PFSK-1 (cell line): ENCODE data around the gene SLC4A4.

Experiments used
- FOXP2 ChIP-seq: optimal IDR thresholded peaks from 2 replicates; pipeline ENCODE3; 2011; ENCODE audit warnings: borderline replicate concordance, control low read depth, inconsistent platforms; ENCODE audit not compliant: insufficient read depth; ENCODE audit errors: extremely low read length, extremely low read depth
- POLR2AphosphoS5 ChIP-seq: IDR thresholded peaks from 2 replicates; pipeline ENCODE4 v1.6.1; 2012; ENCODE audit warnings: low read depth, mild to moderate bottlenecking, control low read depth, low read length, moderate library complexity
- SIN3A ChIP-seq: IDR thresholded peaks from 2 replicates; pipeline ENCODE4 v1.6.1; 2012; ENCODE audit warnings: mild to moderate bottlenecking, low read length, moderate library complexity, borderline replicate concordance; ENCODE audit not compliant: insufficient read depth
- TAF1 ChIP-seq: IDR thresholded peaks from 2 replicates; pipeline ENCODE4 v1.6.1; 2012; ENCODE audit warnings: low read length, control low read depth, borderline replicate concordance; ENCODE audit not compliant: insufficient read depth
- TF ChIP-seq, protein P1 (sequence below), 2 experiments: IDR thresholded peaks; 2 replicates each; pipeline versions ENCODE4 v1.6.1 to v1.8.0; 2011 to 2012; ENCODE audit warnings: low read depth in 2 of 2, low read length in 2 of 2, control low read depth in 1 of 2, inconsistent platforms in 1 of 2, mild to moderate bottlenecking in 1 of 2, moderate library complexity in 1 of 2; ENCODE audit not compliant: insufficient read depth in 1 of 2

Gene SLC4A4

DNA sequence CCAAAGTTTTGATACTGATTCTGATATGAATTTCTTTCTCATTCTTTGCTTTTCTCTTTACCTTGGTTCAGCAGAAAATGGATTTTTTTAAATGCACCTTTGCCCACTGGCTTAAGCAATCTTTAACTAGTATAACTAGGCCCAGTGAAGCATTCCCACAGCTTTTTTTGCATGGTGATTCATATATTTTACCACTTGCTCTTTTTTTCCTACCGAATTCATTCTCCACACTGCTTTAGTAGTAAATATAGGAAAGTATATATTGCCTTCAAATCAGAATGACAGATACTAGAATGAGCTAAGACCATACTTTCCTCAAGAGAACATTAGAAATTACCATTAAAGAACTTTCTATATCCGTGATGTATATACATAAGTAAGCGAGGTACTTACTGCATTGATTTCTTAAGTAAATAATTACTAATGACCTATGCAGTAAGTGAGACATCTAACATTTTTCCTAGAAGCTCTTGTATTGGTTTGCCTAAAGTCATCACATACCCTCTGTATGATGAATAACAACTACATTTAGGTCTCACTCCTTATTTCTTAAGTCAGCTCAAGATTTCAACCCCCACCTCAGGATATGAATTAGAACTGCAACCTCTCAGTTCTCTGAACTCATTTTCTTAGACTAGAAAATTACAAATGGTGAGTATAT is 44.2 kb downstream of the SLC4A4 start:
- TF ChIP-seq SIN3A, result no peak

- TF ChIP-seq SIN3A, result no peak
- no peak for TF ChIP-seq TAF1
- TF ChIP-seq, protein P1, sequence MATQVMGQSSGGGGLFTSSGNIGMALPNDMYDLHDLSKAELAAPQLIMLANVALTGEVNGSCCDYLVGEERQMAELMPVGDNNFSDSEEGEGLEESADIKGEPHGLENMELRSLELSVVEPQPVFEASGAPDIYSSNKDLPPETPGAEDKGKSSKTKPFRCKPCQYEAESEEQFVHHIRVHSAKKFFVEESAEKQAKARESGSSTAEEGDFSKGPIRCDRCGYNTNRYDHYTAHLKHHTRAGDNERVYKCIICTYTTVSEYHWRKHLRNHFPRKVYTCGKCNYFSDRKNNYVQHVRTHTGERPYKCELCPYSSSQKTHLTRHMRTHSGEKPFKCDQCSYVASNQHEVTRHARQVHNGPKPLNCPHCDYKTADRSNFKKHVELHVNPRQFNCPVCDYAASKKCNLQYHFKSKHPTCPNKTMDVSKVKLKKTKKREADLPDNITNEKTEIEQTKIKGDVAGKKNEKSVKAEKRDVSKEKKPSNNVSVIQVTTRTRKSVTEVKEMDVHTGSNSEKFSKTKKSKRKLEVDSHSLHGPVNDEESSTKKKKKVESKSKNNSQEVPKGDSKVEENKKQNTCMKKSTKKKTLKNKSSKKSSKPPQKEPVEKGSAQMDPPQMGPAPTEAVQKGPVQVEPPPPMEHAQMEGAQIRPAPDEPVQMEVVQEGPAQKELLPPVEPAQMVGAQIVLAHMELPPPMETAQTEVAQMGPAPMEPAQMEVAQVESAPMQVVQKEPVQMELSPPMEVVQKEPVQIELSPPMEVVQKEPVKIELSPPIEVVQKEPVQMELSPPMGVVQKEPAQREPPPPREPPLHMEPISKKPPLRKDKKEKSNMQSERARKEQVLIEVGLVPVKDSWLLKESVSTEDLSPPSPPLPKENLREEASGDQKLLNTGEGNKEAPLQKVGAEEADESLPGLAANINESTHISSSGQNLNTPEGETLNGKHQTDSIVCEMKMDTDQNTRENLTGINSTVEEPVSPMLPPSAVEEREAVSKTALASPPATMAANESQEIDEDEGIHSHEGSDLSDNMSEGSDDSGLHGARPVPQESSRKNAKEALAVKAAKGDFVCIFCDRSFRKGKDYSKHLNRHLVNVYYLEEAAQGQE (IDR thresholded peaks at IDR 0.05; ENCODE audit: insufficient read depth in 1 of 2, low read depth in 2 of 2, low read length in 2 of 2), result no peak
- no peak for TF ChIP-seq POLR2AphosphoS5
- no peak for TF ChIP-seq FOXP2
Measured at GRCh38 chr4:71383984-71384383, 45.2 kb downstream of the SLC4A4 start.

DNA sequence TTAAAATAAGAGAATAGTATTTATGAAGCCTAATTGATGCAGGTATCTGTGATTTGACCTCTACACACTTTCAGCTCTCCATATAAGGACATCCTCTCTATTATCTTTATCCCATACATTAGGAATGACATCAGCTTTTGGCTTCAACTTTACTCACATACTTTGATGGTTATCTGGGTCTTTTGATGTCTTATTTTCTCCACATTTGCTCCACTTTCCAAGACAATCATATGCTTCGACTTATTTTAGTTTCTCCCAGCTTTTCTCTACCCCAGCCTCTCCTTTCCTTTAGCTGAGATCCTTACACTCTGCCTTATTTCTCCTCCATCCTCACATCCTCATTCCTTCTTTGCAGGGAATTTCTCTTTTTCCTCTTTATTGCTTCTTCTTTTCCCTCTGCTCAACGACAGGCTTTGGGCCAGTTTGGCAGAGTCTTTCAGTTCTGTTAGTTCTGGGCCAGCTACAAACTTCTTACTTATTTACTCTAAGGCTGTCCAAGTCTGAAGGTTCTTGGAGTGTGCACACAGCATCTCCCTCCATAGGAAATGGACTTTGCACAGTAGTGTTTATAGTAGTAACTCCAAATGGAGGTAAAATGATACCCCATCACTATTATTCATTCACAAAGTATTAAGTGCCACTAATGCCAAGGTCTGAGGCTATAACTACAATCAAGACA is 50.5 kb downstream of the SLC4A4 start:
- no peak for TF ChIP-seq TAF1
- no peak for TF ChIP-seq SIN3A
- TF ChIP-seq, protein P1 (IDR thresholded peaks at IDR 0.05; ENCODE audit: insufficient read depth in 1 of 2, low read depth in 2 of 2, low read length in 2 of 2), result no peak
- no peak for TF ChIP-seq FOXP2
- TF ChIP-seq POLR2AphosphoS5, result no peak

DNA sequence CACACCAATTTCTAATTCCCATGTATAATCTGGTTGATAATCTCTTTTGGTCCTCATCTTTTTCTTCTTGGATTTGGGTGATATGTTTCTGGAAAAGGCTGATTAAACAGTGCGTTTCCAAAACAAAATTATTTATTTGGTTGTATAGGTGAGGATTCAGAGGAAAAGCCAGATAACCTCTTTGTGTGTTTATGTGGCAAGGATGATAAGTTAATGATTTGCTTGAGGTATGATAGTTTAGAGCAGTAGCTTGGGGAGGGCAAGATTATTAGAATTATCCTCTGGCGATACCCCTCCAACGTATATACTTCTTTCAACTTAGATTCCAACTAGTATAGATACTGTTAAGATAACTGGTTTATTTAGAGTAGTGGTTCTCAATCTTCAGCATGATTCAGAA is 53.3 kb downstream of the SLC4A4 start:
- TF ChIP-seq POLR2AphosphoS5, result no peak
- TF ChIP-seq TAF1, result no peak
- TF ChIP-seq SIN3A, result no peak
- no peak for TF ChIP-seq FOXP2

- TF ChIP-seq, protein P1 (IDR thresholded peaks at IDR 0.05; ENCODE audit: insufficient read depth in 1 of 2, low read depth in 2 of 2, low read length in 2 of 2), result no peak
- TF ChIP-seq SIN3A, result no peak
- TF ChIP-seq TAF1, result no peak
- no peak for TF ChIP-seq FOXP2
- no peak for TF ChIP-seq POLR2AphosphoS5
Measured at GRCh38 chr4:71396382-71396781, 57.6 kb downstream of the SLC4A4 start.

DNA sequence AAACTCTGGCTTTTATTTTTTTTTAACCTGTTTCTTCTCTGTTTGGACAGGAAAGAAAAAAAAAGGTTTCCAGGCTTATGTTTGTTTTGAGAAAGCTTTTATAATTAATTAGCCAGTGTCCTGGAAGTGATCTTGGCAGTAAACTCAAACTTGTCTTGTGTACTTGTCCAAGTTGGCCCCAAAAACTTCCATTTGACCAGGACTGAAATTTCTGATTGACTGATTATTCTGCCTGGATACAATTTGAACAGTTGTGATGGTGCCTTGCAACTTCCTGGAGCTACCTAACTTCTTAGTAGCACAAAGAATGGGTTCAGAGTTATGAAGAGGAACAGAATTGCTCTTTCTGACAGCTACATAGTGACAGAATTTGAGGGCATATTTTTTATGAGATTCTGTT is 62.0 kb downstream of the SLC4A4 start:
- TF ChIP-seq TAF1 (no peak), FOXP2 (no peak), SIN3A (no peak), POLR2AphosphoS5 (no peak)
- TF ChIP-seq, protein P1 (IDR thresholded peaks at IDR 0.05; ENCODE audit: insufficient read depth in 1 of 2, low read depth in 2 of 2, low read length in 2 of 2), result no peak
